HEK293 (cell line): ENCODE measurements around the gene ME3.

Source experiments
- CTCF ChIA-PET: fragments of 350-600 bp; formaldehyde crosslinking; extraction: SDS; loops from one replicate; lab custom pipeline; 2021; ENCODE audit warnings: antibody characterized with exemption; lab: Yijun Ruan, JAX
- POLR2A ChIA-PET: fragments of 300-600 bp; formaldehyde crosslinking; extraction: SDS; loops from one replicate; lab custom pipeline; 2020; ENCODE audit warnings: antibody characterized with exemption, inconsistent platforms; lab: Yijun Ruan, JAX
- H3K27ac ChIP-seq: fragments of 200-500 bp; sonication (Bioruptor generic); 2 replicates; pipeline ENCODE4 v1.5.1; 2014; ENCODE audit warnings: low read depth, low read length, control low read depth, inconsistent platforms; ENCODE audit errors: extremely low read depth
- H3K36me3 ChIP-seq, 2 experiments: fragments of 200-500 bp in 1 of 2; sonication (Bioruptor generic) in 1 of 2; 1 replicate in 1 of 2; 2 replicates in 1 of 2; pipeline ENCODE4 v1.5.1; 2014 to 2017; ENCODE audit warnings: inconsistent platforms in 2 of 2, low read length in 2 of 2; ENCODE audit not compliant: control insufficient read depth in 2 of 2, insufficient read depth in 1 of 2
- H3K4me1 ChIP-seq: fragments of 200-500 bp; sonication (Bioruptor generic); 2 replicates; pipeline ENCODE4 v1.5.1; 2014; ENCODE audit warnings: mild to moderate bottlenecking, low read length, inconsistent platforms; ENCODE audit not compliant: control insufficient read depth, insufficient read depth
- H3K4me3 ChIP-seq: 2 replicates; pipeline ENCODE4 v1.5.1; 2011; ENCODE audit warnings: low read depth, mild to moderate bottlenecking, control low read depth, low read length, moderate library complexity
- H3K9me3 ChIP-seq: fragments of 200-500 bp; sonication (Bioruptor generic); 2 replicates; pipeline ENCODE4 v1.5.1; 2014; ENCODE audit warnings: low read depth, low read length, inconsistent platforms; ENCODE audit not compliant: control insufficient read depth, insufficient read depth
- EGR2 ChIP-seq: fragments of 450-650 bp; formaldehyde crosslinking; IDR thresholded peaks from 2 replicates; pipeline ENCODE4 v1.5.1; 2016; ENCODE audit warnings: low read depth, missing biosample characterization, missing genetic modification characterization
- GLI2 ChIP-seq: fragments of 450-650 bp; formaldehyde crosslinking; IDR thresholded peaks from 2 replicates; pipeline ENCODE4; 2017; ENCODE audit warnings: missing biosample characterization, missing genetic modification characterization, low read depth, borderline replicate concordance
- GLIS1 ChIP-seq: fragments of 450-650 bp; formaldehyde crosslinking; IDR thresholded peaks from 2 replicates; pipeline ENCODE4 v1.5.1; 2016; ENCODE audit warnings: missing biosample characterization, missing genetic modification characterization
- PRDM10 ChIP-seq: fragments of 450-650 bp; formaldehyde crosslinking; IDR thresholded peaks from 2 replicates; pipeline ENCODE4 v1.5.1; 2016; ENCODE audit warnings: missing biosample characterization, missing genetic modification characterization
- SP7 ChIP-seq: fragments of 450-650 bp; formaldehyde crosslinking; IDR thresholded peaks from 2 replicates; pipeline ENCODE4 v1.5.1; 2016; ENCODE audit warnings: missing biosample characterization, missing genetic modification characterization
- ZBTB10 ChIP-seq: fragments of 450-650 bp; formaldehyde crosslinking; IDR thresholded peaks from 2 replicates; pipeline ENCODE4 v1.5.1; 2016; ENCODE audit warnings: missing biosample characterization, missing genetic modification characterization
- ZFHX2 ChIP-seq: fragments of 450-650 bp; formaldehyde crosslinking; conservative IDR thresholded peaks from 2 replicates; pipeline ENCODE4 v1.5.1; 2016; ENCODE audit warnings: missing biosample characterization, missing genetic modification characterization
- ZNF157 ChIP-seq: fragments of 450-650 bp; formaldehyde crosslinking; IDR thresholded peaks from 2 replicates; pipeline ENCODE4 v1.5.1; 2016; ENCODE audit warnings: missing biosample characterization, missing genetic modification characterization
- ZNF398 ChIP-seq: fragments of 450-650 bp; formaldehyde crosslinking; IDR thresholded peaks from 2 replicates; pipeline ENCODE4 v1.5.1; 2017; ENCODE audit warnings: missing biosample characterization, missing genetic modification characterization
- ZNF513 ChIP-seq: fragments of 450-650 bp; IDR thresholded peaks from 2 replicates; pipeline ENCODE4 v1.5.1; 2018; ENCODE audit warnings: missing biosample characterization, missing genetic modification characterization
- ZNF629 ChIP-seq: fragments of 450-650 bp; formaldehyde crosslinking; IDR thresholded peaks from 2 replicates; pipeline ENCODE4 v1.5.1; 2017; ENCODE audit warnings: missing biosample characterization, missing genetic modification characterization
- ZNF660 ChIP-seq: fragments of 450-650 bp; IDR thresholded peaks from 2 replicates; pipeline ENCODE4 v1.5.1; 2018; ENCODE audit warnings: missing biosample characterization, mild to moderate bottlenecking, missing genetic modification characterization
- ZNF677 ChIP-seq: fragments of 450-650 bp; IDR thresholded peaks from 2 replicates; pipeline ENCODE4 v1.5.0; 2018; ENCODE audit warnings: missing biosample characterization, mild to moderate bottlenecking, missing genetic modification characterization, moderate library complexity
- ZNF768 ChIP-seq: fragments of 450-650 bp; formaldehyde crosslinking; IDR thresholded peaks from 2 replicates; pipeline ENCODE4 v1.5.1; 2018; ENCODE audit warnings: missing biosample characterization, mild to moderate bottlenecking, missing genetic modification characterization
- ZSCAN5A ChIP-seq: fragments of 450-650 bp; formaldehyde crosslinking; IDR thresholded peaks from 2 replicates; pipeline ENCODE4 v1.5.1; 2016; ENCODE audit warnings: missing biosample characterization, missing genetic modification characterization

ME3 gene

GRCh38 chr11:86513746-86514373 is 158.6 kb downstream of the ME3 start:
- no peaks in the 10 kb centered on the region for H3K36me3 ChIP-seq
- no peak overlapping the region for H3K4me3 ChIP-seq
- H3K4me1 ChIP-seq, result peaks cover 18% of the 10 kb centered on the region
- no peak for TF ChIP-seq ZNF157 (tag by site-specific recombination)
- no peak for TF ChIP-seq ZSCAN5A (tag by site-specific recombination)
- peak; percentile 41 for TF ChIP-seq SP7 (tag by site-specific recombination)
- TF ChIP-seq PRDM10, result peak; percentile 83
- peak; percentile 61 for TF ChIP-seq GLIS1 (tag by site-specific recombination)
- ChIA-PET POLR2A (interaction anchor here (1.0 kb wide), 1 partner anchor 10 kb away, joined by 3 read pairs; no protein-coding TSS in a partner anchor), CTCF (interaction anchor here (0.6 to 1.8 kb wide), 6 partner anchors 24 to 152 kb away, joined by 3 to 7 read pairs (median 3); no protein-coding TSS in a partner anchor)
- H3K27ac ChIP-seq, result no peak overlapping the region
- H3K9me3 ChIP-seq, result no peaks in the 10 kb centered on the region

GRCh38 chr11:86513138-86513537 is 159.3 kb downstream of the ME3 start:
- H3K4me1 ChIP-seq, result peaks cover 13% of the 10 kb centered on the region
- H3K36me3 ChIP-seq, result no peaks in the 10 kb centered on the region
- CTCF ChIA-PET, result interaction anchor here (0.6 to 1.4 kb wide), 8 partner anchors 10 to 282 kb away, joined by 3 to 7 read pairs (median 3); no protein-coding TSS in a partner anchor
- H3K4me3 ChIP-seq, result no peak overlapping the region
- POLR2A ChIA-PET, result interaction anchor here (1.0 kb wide), 1 partner anchor 11 kb away, joined by 3 read pairs; no protein-coding TSS in a partner anchor
- TF ChIP-seq GLI2 (tag by site-specific recombination), result no peak
- TF ChIP-seq EGR2 (tag by site-specific recombination), result no peak
- no peak for TF ChIP-seq ZBTB10 (tag by site-specific recombination)
- TF ChIP-seq ZNF768 (tag by site-specific recombination), result 0 out of 2 replicates have a peak, but pooled peaks have one; percentile 31
- H3K9me3 ChIP-seq, result no peaks in the 10 kb centered on the region
- H3K27ac ChIP-seq, result no peak overlapping the region

- Histone ChIP-seq H3K4me1 (peaks cover 6% of the 10 kb centered on the region), H3K4me3 (no peak overlapping the region), H3K27ac (no peak overlapping the region), H3K36me3 (no peaks in the 10 kb centered on the region), H3K9me3 (no peaks in the 10 kb centered on the region)
- ChIA-PET CTCF (no interaction called here), POLR2A (no interaction called here)
- TF ChIP-seq ZNF629 (tag by site-specific recombination), result 0 out of 2 replicates have a peak, but pooled peaks have one; percentile 12
- TF ChIP-seq ZFHX2 (tag by site-specific recombination), result peak; percentile 20; the same call in 1 of the 2 replicates
- no peak for TF ChIP-seq ZNF660
- TF ChIP-seq SP7 (tag by site-specific recombination), result no peak
- peak; percentile 86 for TF ChIP-seq ZNF677
- 0 out of 2 replicates have a peak, but pooled peaks have one; percentile 30 for TF ChIP-seq ZNF513 (tag by site-specific recombination)
- TF ChIP-seq ZNF398 (tag by site-specific recombination), result no peak
Observed at GRCh38 chr11:86511086-86511551, 161.3 kb downstream of the ME3 start.
